H1 (cell line): ENCODE data around the gene NUDT2. TPM values are rescaled to one million over a fixed set of nuclear protein-coding genes. Genes with fewer than 3 reads are reported as not detected.

Experiments
- CTCF ChIA-PET: fragments of 300-600 bp; sonication (Branson Sonifier 250); formaldehyde crosslinking; loops from one replicate; lab custom pipeline; 2021; ENCODE audit not compliant: partially characterized antibody; lab: Charles Lee
- POLR2A ChIA-PET: fragments of 300-600 bp; sonication (Branson Sonifier 250); formaldehyde crosslinking; loops from one replicate; lab custom pipeline; 2021; ENCODE audit warnings: inconsistent platforms; ENCODE audit not compliant: partially characterized antibody; lab: Charles Lee
- DNase-seq, 2 experiments: peaks; one replicate each; pipeline versions ENCODE4 v3.0.0 to v3.0.0-alpha.2; 2010 to 2022; ENCODE audit warnings: low spot score in 2 of 2, low read depth in 1 of 2, mixed read lengths in 1 of 2
- FAIRE-seq: peaks from 2 replicates; lab custom pipeline; 2011; peaks lifted over from hg19 to GRCh38; lab: Jason Lieb, UNC
- H2AFZ ChIP-seq: 2 replicates; pipeline ENCODE4 v1.8.1; 2012; ENCODE audit warnings: low read length, inconsistent platforms
- H2AK5ac ChIP-seq: 2 replicates; pipeline ENCODE4 v1.6.1; 2013; ENCODE audit warnings: low read depth, low read length
- H2BK120ac ChIP-seq: replicated peaks from 2 replicates; pipeline ENCODE3; 2013; ENCODE audit warnings: low read depth, low read length, inconsistent platforms
- H2BK12ac ChIP-seq: 2 replicates; pipeline ENCODE4 v1.6.1; 2013; ENCODE audit warnings: low read depth, low read length
- H2BK15ac ChIP-seq: 2 replicates; pipeline ENCODE4 v1.6.1; 2013; ENCODE audit warnings: low read length
- H2BK20ac ChIP-seq: 2 replicates; pipeline ENCODE4 v1.6.1; 2013; ENCODE audit warnings: low read length
- H2BK5ac ChIP-seq: 2 replicates; pipeline ENCODE4 v1.6.1; 2013; ENCODE audit warnings: low read depth, low read length
- H3K14ac ChIP-seq: 2 replicates; pipeline ENCODE4 v1.6.1; 2013; ENCODE audit warnings: inconsistent platforms; ENCODE audit not compliant: insufficient read length
- H3K18ac ChIP-seq: 2 replicates; pipeline ENCODE4 v1.6.1; 2013; ENCODE audit warnings: low read length; ENCODE audit errors: extremely low read depth
- H3K23ac ChIP-seq: 2 replicates; pipeline ENCODE4 v1.6.1; 2013; ENCODE audit warnings: inconsistent platforms; ENCODE audit not compliant: insufficient read length
- H3K23me2 ChIP-seq: 2 replicates; pipeline ENCODE4 v1.6.1; 2013; ENCODE audit warnings: low read depth, low read length
- H3K27ac ChIP-seq: 2 replicates; pipeline ENCODE4 v1.6.1; 2011; ENCODE audit warnings: low read depth, low read length, inconsistent platforms
- H3K27me3 ChIP-seq, 4 experiments: replicated peaks in 1 of 4; 1 replicate in 1 of 4; 2 replicates in 3 of 4; pipeline versions ENCODE4 v1.6.1 to v1.8.1; 2011 to 2013; ENCODE audit warnings: low read length in 3 of 4, mild to moderate bottlenecking in 3 of 4, inconsistent platforms in 2 of 4, mixed read lengths in 2 of 4, moderate library complexity in 1 of 4; ENCODE audit not compliant: control insufficient read depth in 3 of 4, insufficient read depth in 3 of 4; ENCODE audit errors: extremely low read depth in 1 of 4
- H3K36me3 ChIP-seq, 4 experiments: 2 replicates each; pipeline versions ENCODE4 v1.6.1 to v1.8.1; 2011 to 2013; ENCODE audit warnings: mild to moderate bottlenecking in 4 of 4, low read length in 3 of 4, moderate library complexity in 2 of 4, control low read depth in 1 of 4, inconsistent platforms in 1 of 4; ENCODE audit not compliant: insufficient read depth in 4 of 4, control insufficient read depth in 2 of 4
- H3K4ac ChIP-seq: replicated peaks from 2 replicates; pipeline ENCODE3; 2013; ENCODE audit warnings: low read length, low read depth, mixed read lengths, inconsistent platforms; ENCODE audit not compliant: insufficient read length
- H3K4me1 ChIP-seq, 4 experiments: replicated peaks in 1 of 4; 1 replicate in 1 of 4; 2 replicates in 3 of 4; pipeline versions ENCODE4 v1.6.1 to v1.8.1; 2011 to 2013; ENCODE audit warnings: low read length in 3 of 4, inconsistent platforms in 2 of 4, mixed read lengths in 1 of 4; ENCODE audit not compliant: insufficient read depth in 4 of 4, control insufficient read depth in 3 of 4
- H3K4me2 ChIP-seq, 2 experiments: 2 replicates each; pipeline versions ENCODE4 v1.6.1 to v1.8.1; 2011 to 2013; ENCODE audit warnings: low read depth in 2 of 2, low read length in 2 of 2, control low read depth in 1 of 2, inconsistent platforms in 1 of 2, mild to moderate bottlenecking in 1 of 2; ENCODE audit not compliant: insufficient read depth in 1 of 2
- H3K4me3 ChIP-seq, 4 experiments: fragments of 200-600, 300-600 bp in 1 of 4; sonication (generic), shearing (Covaris generic), sonication (Bioruptor Twin) in 1 of 4; 2 replicates each; pipeline versions ENCODE4 v1.5.1 to v1.8.1; 2011 to 2016; ENCODE audit warnings: low read length in 4 of 4, low read depth in 3 of 4, control low read depth in 2 of 4, inconsistent platforms in 2 of 4, mild to moderate bottlenecking in 2 of 4, mixed read lengths in 1 of 4, moderate library complexity in 1 of 4; ENCODE audit not compliant: insufficient read depth in 2 of 4; ENCODE audit errors: extremely low read depth in 1 of 4
- H3K56ac ChIP-seq: replicated peaks from 2 replicates; pipeline ENCODE3; 2013; ENCODE audit warnings: low read depth, mild to moderate bottlenecking, mixed read lengths, low read length, inconsistent platforms; ENCODE audit not compliant: insufficient read length
- H3K79me1 ChIP-seq: 2 replicates; pipeline ENCODE4 v1.6.1; 2013; ENCODE audit warnings: low read depth, low read length, control low read depth
- H3K79me2 ChIP-seq, 2 experiments: 2 replicates each; pipeline versions ENCODE4 v1.6.1 to v1.8.1; 2012 to 2013; ENCODE audit warnings: low read length in 2 of 2, mild to moderate bottlenecking in 2 of 2, inconsistent platforms in 1 of 2; ENCODE audit not compliant: insufficient read depth in 2 of 2, control insufficient read depth in 1 of 2
- H3K9ac ChIP-seq, 4 experiments: replicated peaks in 1 of 4; 1 replicate in 1 of 4; 2 replicates in 3 of 4; pipeline versions ENCODE4 v1.6.1 to v1.8.1; 2011 to 2013; ENCODE audit warnings: low read depth in 3 of 4, low read length in 3 of 4, control low read depth in 2 of 4, mild to moderate bottlenecking in 2 of 4, moderate library complexity in 2 of 4, inconsistent platforms in 1 of 4; ENCODE audit errors: extremely low read depth in 1 of 4
- H3K9me3 ChIP-seq, 2 experiments: 2 replicates each; pipeline versions ENCODE4 v1.6.1 to v1.8.1; 2012 to 2013; ENCODE audit warnings: mild to moderate bottlenecking in 2 of 2, moderate library complexity in 2 of 2, control low read depth in 1 of 2, inconsistent platforms in 1 of 2, low read depth in 1 of 2, low read length in 1 of 2, mixed read lengths in 1 of 2; ENCODE audit not compliant: insufficient read depth in 2 of 2
- H4K20me1 ChIP-seq, 2 experiments: replicated peaks in 1 of 2; 2 replicates each; pipeline versions ENCODE3 to v1.8.1; 2011 to 2013; ENCODE audit warnings: inconsistent platforms in 2 of 2, low read length in 2 of 2, mild to moderate bottlenecking in 1 of 2; ENCODE audit not compliant: insufficient read depth in 2 of 2, control insufficient read depth in 1 of 2
- H4K5ac ChIP-seq: 2 replicates; pipeline ENCODE4 v1.6.1; 2013; ENCODE audit warnings: low read length, low read depth, mixed read lengths, inconsistent platforms; ENCODE audit not compliant: insufficient read length
- H4K8ac ChIP-seq: 2 replicates; pipeline ENCODE4 v1.8.0; 2013; ENCODE audit warnings: mild to moderate bottlenecking, moderate library complexity, low read length, inconsistent platforms; ENCODE audit not compliant: insufficient read depth; ENCODE audit errors: extremely low read depth
- H4K91ac ChIP-seq: replicated peaks from 2 replicates; pipeline ENCODE3; 2013; ENCODE audit warnings: low read length, mixed read lengths, inconsistent platforms; ENCODE audit not compliant: insufficient read length
- EP300 ChIP-seq, 2 experiments: IDR thresholded peaks; 1 replicate in 1 of 2; 2 replicates in 1 of 2; pipeline ENCODE4 v1.6.1; 2011 to 2012; ENCODE audit warnings: low read depth in 2 of 2, low read length in 2 of 2, mild to moderate bottlenecking in 2 of 2, borderline replicate concordance in 1 of 2, inconsistent platforms in 1 of 2, moderate library complexity in 1 of 2
- EZH2 ChIP-seq: fragments of 200-600 bp; sonication (generic); IDR thresholded peaks from 2 replicates; pipeline ENCODE4 v1.7.1; 2012; ENCODE audit warnings: low read depth, mild to moderate bottlenecking, moderate library complexity, low read length, inconsistent platforms; ENCODE audit not compliant: severe bottlenecking
- POLR2A ChIP-seq, 2 experiments: IDR thresholded peaks; 1 replicate in 1 of 2; 2 replicates in 1 of 2; pipeline ENCODE4 v1.6.1; 2011; ENCODE audit warnings: low read depth in 2 of 2, low read length in 2 of 2, mild to moderate bottlenecking in 2 of 2; ENCODE audit errors: control extremely low read depth in 1 of 2
- RBBP5 ChIP-seq: IDR thresholded peaks from 2 replicates; pipeline ENCODE4 v1.7.1; 2012; ENCODE audit warnings: low read depth, mild to moderate bottlenecking, inconsistent platforms, low read length, moderate library complexity, borderline replicate concordance
- SAP30 ChIP-seq: fragments of 300-600 bp; sonication (generic); IDR thresholded peaks from 2 replicates; pipeline ENCODE4 v1.7.1; 2012; ENCODE audit warnings: low read length, moderate library complexity, mild to moderate bottlenecking, inconsistent platforms; ENCODE audit not compliant: insufficient read depth, insufficient replicate concordance
- SIRT6 ChIP-seq: IDR thresholded peaks from one replicate; pipeline ENCODE4 v1.7.1; 2012; ENCODE audit warnings: low read length, inconsistent platforms
- TAF1 ChIP-seq: IDR thresholded peaks from 2 replicates; pipeline ENCODE4 v1.6.1; 2011; ENCODE audit warnings: mild to moderate bottlenecking, low read depth, low read length
- WGBS, 2 experiments: shearing (Covaris generic) in 1 of 2; methylation state at CpG; one replicate each; pipeline versions ENCODE4 v1.1.6 to v1.1.7; 2013 to 2015; ENCODE audit warnings: low lambda C conversion rate in 2 of 2, mixed read lengths in 2 of 2, inconsistent platforms in 1 of 2, low coverage in 1 of 2, missing lambda C conversion rate in 1 of 2; ENCODE audit not compliant: insufficient replicate concordance in 2 of 2, insufficient coverage in 1 of 2, insufficient read length in 1 of 2; ENCODE audit errors: extremely low coverage in 1 of 2, missing lambda C conversion rate in 1 of 2; 5-methylcytosine and 5-hydroxymethylcytosine counted together
- polyA plus RNA-seq, 7 experiments: library from polyadenylated mRNA; depleted of rRNA in 3 of 7; stranded (reverse) in 5 of 7; unstranded in 2 of 7; fragments of >200 nt in 5 of 7; fragments of 200-250 nt in 2 of 7; gene quantifications; 1 replicate in 5 of 7; 2 replicates in 1 of 7; 4 replicates in 1 of 7; pipeline versions ENCODE4 v1.2.1 to v1.2.3, GENCODE V29; 2011 to 2013; ENCODE audit warnings: missing spikeins in 2 of 7, mixed read lengths in 2 of 7
- total RNA-seq: library from RNA; stranded (reverse); fragmentation: NEBNext Ultra II Directional; extraction: Animal tissue kit (Norgen Biotek cat#: 25700); gene quantifications from 2 replicates; pipeline ENCODE4 v1.2.1, GENCODE V29; 2021
- TF ChIP-seq, protein P1 (sequence below): IDR thresholded peaks from 2 replicates; pipeline ENCODE4 v1.6.1; 2012; ENCODE audit warnings: inconsistent platforms
- TF ChIP-seq, protein P2 (sequence below): IDR thresholded peaks from 2 replicates; pipeline ENCODE4 v1.6.1; 2011; ENCODE audit warnings: low read depth, mild to moderate bottlenecking, low read length; ENCODE audit not compliant: insufficient read depth

Gene NUDT2
- total and polyA plus RNA-seq, 2 of the 8 experiments (the other 6 are each of a cell fraction or from before 2014, with no cell fraction given): 16.7 to 23.7 TPM

DNA sequence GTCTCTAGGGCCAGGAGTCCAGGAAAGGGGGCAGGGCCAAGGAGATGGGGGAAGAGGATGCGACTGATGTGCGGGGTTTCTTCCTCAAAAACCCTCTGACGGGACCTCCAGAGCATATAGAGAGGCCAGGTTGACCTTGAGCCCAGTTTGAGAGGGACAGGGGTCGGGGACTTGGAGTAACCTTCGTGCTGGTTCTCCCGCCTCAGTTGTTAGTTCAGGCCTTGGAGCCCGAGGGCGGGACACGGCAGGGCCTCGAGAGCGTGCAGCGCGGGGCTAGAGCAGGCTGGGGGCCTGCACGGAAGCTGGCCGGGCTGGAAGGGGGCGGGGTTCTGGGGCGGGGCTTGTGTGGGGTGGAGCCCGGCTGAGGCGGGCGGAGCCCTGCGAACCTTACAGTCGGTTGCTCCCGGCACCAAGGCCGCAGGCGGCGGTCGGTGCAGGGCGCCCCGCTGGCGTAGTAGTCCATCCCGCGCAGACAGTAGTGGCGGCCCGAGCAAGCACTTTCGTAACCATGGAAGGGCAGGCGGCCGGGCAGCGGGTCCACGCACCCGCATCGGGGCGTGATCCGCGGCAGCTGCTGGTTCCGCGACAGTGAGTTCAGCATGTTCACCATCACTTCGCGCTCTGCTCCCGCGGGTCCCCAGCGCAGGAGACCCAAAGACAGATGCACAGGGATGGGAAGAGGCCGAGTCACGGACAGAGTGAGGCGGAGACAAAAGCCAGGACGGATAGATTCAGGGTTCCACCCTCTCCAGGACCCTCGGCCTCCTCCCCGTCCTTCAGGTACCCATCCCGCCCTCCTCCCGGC, 51.3 kb downstream of the NUDT2 start:
- Histone ChIP-seq H2BK15ac (peak overlapping the region; percentile 81; the same call in 1 of the 2 replicates), H3K27me3 (peaks cover 3 to 32% (median 31%) of the 10 kb centered on the region in 4 experiments), H3K27ac (no peak overlapping the region), H2AFZ (peak overlapping the region; percentile 95; the same call in 1 of the 2 replicates), H4K8ac (peak overlapping the region; percentile 91), H3K4me3 (peak overlapping the region; percentile 59 to 76 (median 64)), H2BK12ac (peak overlapping the region; percentile 84; the same call in 1 of the 2 replicates), H3K36me3 (no peaks in the 10 kb centered on the region), H4K20me1 (no peaks in the 10 kb centered on the region), H3K23me2 (peaks cover 33% of the 10 kb centered on the region), H2BK5ac (peak overlapping the region; percentile 68; the same call in 1 of the 2 replicates), H3K56ac (no peak overlapping the region), H3K79me2 (no peaks in the 10 kb centered on the region), H4K5ac (no peak overlapping the region), H3K4me2 (peak overlapping the region; percentile 97), H4K91ac (peak overlapping the region; percentile 51), H3K4me1 (peaks cover 3 to 15% (median 7%) of the 10 kb centered on the region in 4 experiments), H2BK120ac (no peak overlapping the region), H2AK5ac (no peak overlapping the region), H3K4ac (no peak overlapping the region), H3K9me3 (no peaks in the 10 kb centered on the region), H3K79me1 (no peaks in the 10 kb centered on the region), H3K9ac (peak overlapping the region in 3 of 4 experiments; percentile 8 to 45 (median 39); a peak in 4 of 7 replicates), H2BK20ac (no peak overlapping the region), H3K18ac (peak overlapping the region; percentile 83), H3K23ac (no peak overlapping the region), H3K14ac (no peak overlapping the region)
- DNase-seq (peak in 1 of 2 experiments; percentile 88), FAIRE-seq (no peak)
- CTCF ChIA-PET: interaction anchor here (0.7 to 19.4 kb wide), 9 partner anchors 14 to 1267 kb away, joined by 3 to 350 read pairs (median 7); no protein-coding TSS in a partner anchor
- POLR2A ChIA-PET: interaction anchor here (0.6 to 1.9 kb wide), 6 partner anchors 17 to 127 kb away, joined by 3 to 9 read pairs (median 3); no protein-coding TSS in a partner anchor
- WGBS, 2 experiments: 2% methylated on average over 47 of the region's 59 CpGs; no CpG with 5 or more reads in 1 of the 2 experiments
- TF ChIP-seq SAP30 (no peak), SIRT6 (no peak), EZH2 (peak; percentile 16), EP300 (IDR thresholded peaks at IDR 0.05; ENCODE audit: borderline replicate concordance in 1 of 2, low read depth in 2 of 2, low read length in 2 of 2) (no peak), RBBP5 (0 out of 2 replicates have a peak, but pooled peaks have one; percentile 51), TAF1 (peak; percentile 43; the same call in 1 of the 2 replicates), POLR2A (IDR thresholded peaks at IDR 0.05; ENCODE audit: control extremely low read depth in 1 of 2, low read depth in 2 of 2, low read length in 2 of 2) (peak in 1 of 2 experiments; percentile 31; a peak in 1 of 3 replicates)
- TF ChIP-seq, protein P1, sequence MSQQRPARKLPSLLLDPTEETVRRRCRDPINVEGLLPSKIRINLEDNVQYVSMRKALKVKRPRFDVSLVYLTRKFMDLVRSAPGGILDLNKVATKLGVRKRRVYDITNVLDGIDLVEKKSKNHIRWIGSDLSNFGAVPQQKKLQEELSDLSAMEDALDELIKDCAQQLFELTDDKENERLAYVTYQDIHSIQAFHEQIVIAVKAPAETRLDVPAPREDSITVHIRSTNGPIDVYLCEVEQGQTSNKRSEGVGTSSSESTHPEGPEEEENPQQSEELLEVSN: peak; percentile 94
- TF ChIP-seq, protein P2, sequence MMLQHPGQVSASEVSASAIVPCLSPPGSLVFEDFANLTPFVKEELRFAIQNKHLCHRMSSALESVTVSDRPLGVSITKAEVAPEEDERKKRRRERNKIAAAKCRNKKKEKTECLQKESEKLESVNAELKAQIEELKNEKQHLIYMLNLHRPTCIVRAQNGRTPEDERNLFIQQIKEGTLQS: no peak
